Posterior cingulate gyrus (tissue), 11 donors: Measurements from ENCODE around the gene LETMD1.
"Not testable (repeated sequence)": the region's sequence is repeated elsewhere in the genome, so short reads cannot be mapped to it uniquely, and the experiment has no call there.

Experiments
- DNase-seq, 10 donors: peaks; one replicate each; pipeline versions ENCODE4 v3.0.0 to v3.0.0-alpha.2; 2020 to 2021; ENCODE audit warnings: mixed read lengths in 3 of 10
- intact Hi-C: fragments of 100-400 bp; cut with DNase I; formaldehyde crosslinking; loops from one replicate; pipeline ENCODE4 v1.15.1; 2023

The LETMD1 gene, protein sequence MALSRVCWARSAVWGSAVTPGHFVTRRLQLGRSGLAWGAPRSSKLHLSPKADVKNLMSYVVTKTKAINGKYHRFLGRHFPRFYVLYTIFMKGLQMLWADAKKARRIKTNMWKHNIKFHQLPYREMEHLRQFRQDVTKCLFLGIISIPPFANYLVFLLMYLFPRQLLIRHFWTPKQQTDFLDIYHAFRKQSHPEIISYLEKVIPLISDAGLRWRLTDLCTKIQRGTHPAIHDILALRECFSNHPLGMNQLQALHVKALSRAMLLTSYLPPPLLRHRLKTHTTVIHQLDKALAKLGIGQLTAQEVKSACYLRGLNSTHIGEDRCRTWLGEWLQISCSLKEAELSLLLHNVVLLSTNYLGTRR

GRCh38 chr12:51047655-51048540 lies at the start of gene LETMD1:
TSS of gene LETMD1 (plus strand) at chr12:51048327. CDS start at chr12:51048357, 30 bp downstream.
- intact Hi-C loops = loop anchor here (2.0 to 5.0 kb wide), 3 partner anchors 35 to 294 kb away; partner anchors contain the start of gene CSRNP2
- DNase-seq = peak; percentile 91 to 99 (median 95)

GRCh38 chr12:50999093-50999492 lies 49.0 kb upstream of the LETMD1 start:
- intact Hi-C loops = no loop called here
- no peak for DNase-seq

GRCh38 chr12:51000245-51000644 lies 47.9 kb upstream of the LETMD1 start:
- DNase-seq = no peak
- intact Hi-C loops = no loop called here

GRCh38 chr12:51001799-51002198 lies 46.3 kb upstream of the LETMD1 start:
- intact Hi-C loops = no loop called here

GRCh38 chr12:51004504-51004903 lies 43.6 kb upstream of the LETMD1 start:
- intact Hi-C loops = no loop called here

More at GRCh38 chr12:51001799-51002198, 46.3 kb upstream of the LETMD1 start:
- no peak for DNase-seq

DNA sequence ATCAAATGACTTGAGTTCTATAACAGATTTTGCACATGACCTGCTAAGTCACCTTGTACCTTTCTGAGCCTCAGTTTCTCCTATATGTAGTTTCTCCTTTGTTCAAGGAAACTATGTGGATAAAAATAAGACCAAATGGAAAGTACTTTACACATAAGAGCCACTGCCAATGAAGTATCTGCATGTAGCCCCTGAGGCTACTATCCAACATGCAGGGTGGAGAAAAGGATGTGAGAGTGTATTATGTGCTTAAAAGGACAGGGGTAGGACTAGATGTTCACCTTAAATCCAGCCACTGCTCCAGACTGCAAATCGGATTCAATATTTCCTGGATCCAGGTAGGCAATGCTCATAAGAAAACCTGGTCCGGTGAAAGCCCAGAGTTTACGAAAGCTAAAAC lies 43.1 kb upstream of the LETMD1 start:
- DNase-seq = no peak
- intact Hi-C loops = no loop called here

More at GRCh38 chr12:51004504-51004903, 43.6 kb upstream of the LETMD1 start:
- peak in 1 of 10 donors; percentile 43 for DNase-seq

GRCh38 chr12:51005671-51006070 lies 42.5 kb upstream of the LETMD1 start:
- no peak for DNase-seq
- intact Hi-C loops = no loop called here

- intact Hi-C loops = no loop called here
- DNase-seq = no peak
These were observed 39.6 kb upstream of the LETMD1 start for GRCh38 chr12:51008329-51009055.

DNA sequence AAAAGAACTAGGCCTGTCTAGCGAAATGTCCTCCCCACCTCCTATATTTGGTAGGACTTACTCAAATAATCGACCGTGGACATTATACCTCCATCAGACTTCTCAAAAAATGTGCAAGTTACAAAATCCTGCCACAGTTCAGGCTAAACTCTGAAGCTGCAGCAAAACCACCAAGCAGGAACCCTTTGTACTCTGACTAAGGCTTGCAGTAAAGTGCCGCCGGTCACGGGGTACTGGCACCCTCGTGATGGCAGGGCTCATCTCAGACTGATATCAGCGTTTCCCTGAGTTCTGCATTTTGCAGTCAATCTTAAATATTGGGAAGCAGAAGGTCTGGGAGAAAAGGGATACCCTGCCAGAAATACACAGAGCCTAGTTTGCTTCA lies 39.1 kb upstream of the LETMD1 start:
- DNase-seq = peak; percentile 79 to 98 (median 88)
- intact Hi-C loops = no loop called here

DNA sequence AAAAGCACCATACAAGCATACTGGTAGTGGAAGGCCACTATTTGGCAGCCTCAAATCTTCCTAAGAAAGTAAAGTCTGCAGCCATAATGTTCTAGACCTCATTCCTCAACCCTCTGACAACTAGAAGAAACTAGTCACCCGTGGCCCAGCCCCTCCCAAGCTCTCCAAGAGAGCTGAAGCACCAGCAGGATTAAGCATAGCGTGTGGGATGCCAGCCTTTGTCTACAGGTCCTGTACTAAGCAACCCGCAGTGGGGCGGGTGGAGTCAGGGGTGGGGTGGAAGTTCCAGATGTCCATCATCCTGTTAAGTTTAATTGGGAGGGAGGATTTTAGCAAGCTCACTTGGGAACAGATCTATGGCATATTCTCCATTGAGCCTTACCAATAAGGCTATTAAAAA lies 36.2 kb upstream of the LETMD1 start:
- intact Hi-C loops = loop anchor here (2.0 kb wide), 1 partner anchor 13 kb away; no protein-coding TSS in a partner anchor
- no peak for DNase-seq

DNA sequence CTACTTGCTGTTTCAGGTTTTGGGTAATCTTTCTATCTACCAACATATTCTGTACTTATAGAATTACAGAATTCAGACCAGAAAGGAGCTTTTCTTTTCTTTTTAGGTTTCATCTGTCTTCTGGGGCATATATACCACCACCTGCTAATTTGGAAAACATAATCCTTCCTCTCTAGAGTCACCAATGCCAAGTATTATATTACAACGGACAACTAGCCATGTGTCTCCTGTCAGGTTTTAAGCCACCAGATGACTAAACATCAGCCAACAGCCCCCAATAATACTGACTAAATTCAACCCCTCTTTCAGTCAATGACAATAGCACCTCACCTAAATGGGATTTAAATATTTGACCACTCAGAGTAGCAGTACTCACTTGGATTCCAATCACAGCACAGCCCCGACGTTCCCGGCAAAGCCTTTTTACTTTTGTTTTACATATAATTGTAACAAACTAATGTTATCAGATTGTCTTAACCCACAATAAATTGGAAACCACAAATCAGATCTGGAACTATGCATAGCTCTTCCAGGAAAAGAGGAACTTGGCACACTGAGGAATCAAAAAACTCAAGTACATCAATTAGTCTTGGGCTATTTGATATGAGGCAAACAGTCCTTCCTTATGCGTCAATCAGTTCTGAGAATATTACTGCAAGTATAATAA lies 35.4 kb upstream of the LETMD1 start:
- intact Hi-C loops = no loop called here
- no peak for DNase-seq

DNA sequence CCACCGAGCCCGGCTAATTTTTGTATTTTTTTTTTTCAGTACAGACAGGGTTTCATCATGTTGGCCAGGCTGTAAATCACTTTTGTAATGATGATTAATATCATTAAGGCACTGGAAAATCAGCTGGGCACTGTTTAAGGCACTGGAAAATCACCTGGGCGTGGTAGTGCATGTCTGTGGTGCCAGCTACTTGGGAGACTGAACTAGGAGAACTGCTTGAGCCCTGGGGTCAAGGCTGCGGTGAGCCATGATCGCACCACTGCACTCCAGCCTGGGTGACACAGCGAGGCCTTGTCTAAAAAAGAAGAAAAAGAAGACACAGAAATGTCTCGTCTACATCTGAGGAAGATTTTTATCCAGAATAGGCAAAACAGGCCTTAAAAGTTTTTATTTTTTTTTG lies 34.7 kb upstream of the LETMD1 start:
- intact Hi-C loops = no loop called here
- no peak for DNase-seq

DNA sequence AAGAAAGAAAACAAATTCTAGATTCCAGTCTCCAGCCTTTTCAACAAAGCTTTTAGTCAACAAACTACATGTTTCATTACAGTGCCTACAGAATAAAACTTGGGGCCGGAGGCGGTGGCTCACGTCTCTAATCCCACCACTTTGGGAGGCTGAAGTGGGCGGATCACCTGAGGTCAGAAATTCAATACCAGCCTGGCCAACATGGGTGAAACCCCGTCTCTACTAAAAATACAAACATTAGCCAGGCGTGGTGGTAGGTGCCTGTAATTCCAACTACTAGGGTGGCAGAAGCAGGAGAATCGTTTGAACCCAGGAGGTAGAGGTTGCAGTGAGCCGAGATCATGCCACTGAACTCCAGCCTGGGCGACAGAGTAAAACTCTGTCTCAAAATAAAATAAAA lies 33.7 kb upstream of the LETMD1 start:
- DNase-seq, intact Hi-C loops: not testable (repeated sequence)

GRCh38 chr12:51017452-51017851 lies 30.7 kb upstream of the LETMD1 start:
- intact Hi-C loops = no loop called here
- no peak for DNase-seq

DNA sequence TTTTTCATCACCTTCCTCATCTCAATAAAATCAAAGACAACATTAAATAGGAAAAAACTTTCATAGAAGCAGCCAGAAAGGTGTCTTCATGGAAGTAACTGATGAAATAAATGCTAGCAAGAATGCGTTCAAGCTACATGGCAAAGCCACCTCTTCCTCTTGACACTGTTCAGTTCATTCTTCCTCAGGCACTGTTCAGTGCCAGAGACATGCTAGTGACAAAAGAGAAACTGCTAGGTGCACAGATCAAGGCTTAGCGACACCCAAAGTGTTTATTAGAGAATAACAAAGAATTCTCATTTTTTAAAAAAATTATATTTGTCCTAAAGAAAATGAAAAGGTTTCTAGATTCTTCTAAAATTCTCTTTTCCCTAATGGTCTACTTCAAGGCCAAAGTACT lies 29.2 kb upstream of the LETMD1 start:
- intact Hi-C loops = no loop called here
- DNase-seq = no peak

DNA sequence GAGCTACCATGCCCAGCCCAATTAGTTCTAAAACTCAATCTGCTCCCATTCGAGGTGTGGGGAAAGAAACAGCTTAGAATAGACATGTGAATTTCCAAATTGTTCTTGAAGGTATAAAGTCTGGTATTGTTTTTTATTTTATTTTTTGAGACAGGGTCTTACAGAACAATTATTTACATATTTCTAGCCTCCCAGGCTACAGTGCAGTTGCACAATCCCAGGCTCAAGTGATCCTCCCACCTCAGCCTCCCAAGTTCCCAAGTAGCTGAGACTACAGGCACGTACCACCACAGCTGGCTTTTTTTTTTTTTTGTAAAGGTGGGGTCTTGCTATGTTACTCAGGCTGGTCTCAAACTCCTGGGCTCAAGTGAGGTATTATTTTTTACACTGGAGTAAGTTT lies 28.2 kb upstream of the LETMD1 start:
- DNase-seq = no peak
- intact Hi-C loops = no loop called here

DNA sequence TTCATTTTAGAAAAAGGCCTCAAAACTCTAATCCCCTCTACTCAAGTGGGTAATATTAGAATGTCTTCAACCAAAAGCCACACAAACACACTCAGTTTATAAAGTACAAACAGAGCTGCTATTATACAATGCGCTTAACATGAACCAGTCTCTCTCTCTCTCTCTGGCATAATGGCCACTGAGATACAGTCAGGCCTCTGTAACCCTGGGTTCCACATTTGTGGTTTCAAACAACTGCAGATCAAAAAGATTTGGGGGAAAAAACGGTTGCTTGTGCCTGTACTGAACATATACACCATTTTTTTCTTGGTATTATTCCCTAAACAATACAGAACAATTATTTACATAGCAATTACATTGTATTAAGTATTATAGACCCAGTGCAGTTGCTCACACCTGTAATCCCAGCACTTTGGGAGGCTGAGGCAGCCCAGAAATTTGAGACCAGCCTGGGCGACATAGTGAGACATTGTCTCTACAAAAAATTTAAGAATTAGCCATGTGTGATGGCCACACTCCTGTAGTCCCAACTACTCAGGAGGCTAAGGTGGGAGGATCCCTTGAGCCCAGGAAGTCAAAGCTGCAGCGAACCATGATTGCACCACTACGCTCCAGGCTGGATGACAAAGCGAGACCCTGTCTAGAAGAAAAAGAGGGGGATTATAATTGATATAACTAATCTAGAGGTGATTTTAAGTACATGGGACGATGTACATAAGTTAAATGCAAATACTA lies 27.5 kb upstream of the LETMD1 start:
- intact Hi-C loops = no loop called here
- DNase-seq = peak in 1 of 10 donors; percentile 22

- DNase-seq = no peak
These were observed 26.4 kb upstream of the LETMD1 start for GRCh38 chr12:51021694-51022093.

GRCh38 chr12:51023625-51024382 lies 24.3 kb upstream of the LETMD1 start:
- peak in 2 of 10 donors; percentile 35 to 59 for DNase-seq
- intact Hi-C loops = loop anchor here (2.0 kb wide), 1 partner anchor 13 kb away; no protein-coding TSS in a partner anchor

More at GRCh38 chr12:51021694-51022093, 26.4 kb upstream of the LETMD1 start:
- intact Hi-C loops = no loop called here
